ENCODE data around the gene JAZF1. TPM values are rescaled to one million over a fixed set of nuclear protein-coding genes. Genes with fewer than 3 reads are reported as not detected.

JAZF1 gene
- total RNA-seq, 1 experiment from 2014 or later = 4.0 TPM

GRCh38 chr7:27952456-27953285 lies 227.9 kb downstream of the JAZF1 start:
- in situ Hi-C loops (cut with HindIII; ENCODE audit: low pct_unique_long_range_greater_than_20kb, low sequenced_read_pairs) = no loop called here
- DNase-seq (ENCODE audit: low read depth) = no peak

GRCh38 chr7:27950123-27950522 lies 230.5 kb downstream of the JAZF1 start:
- in situ Hi-C loops (cut with HindIII; ENCODE audit: low pct_unique_long_range_greater_than_20kb, low sequenced_read_pairs) = no loop called here
- no peak for DNase-seq (ENCODE audit: low read depth)

GRCh38 chr7:27948861-27949260 lies 231.7 kb downstream of the JAZF1 start:
- DNase-seq (ENCODE audit: low read depth) = no peak
- in situ Hi-C loops (cut with HindIII; ENCODE audit: low pct_unique_long_range_greater_than_20kb, low sequenced_read_pairs) = no loop called here

DNA sequence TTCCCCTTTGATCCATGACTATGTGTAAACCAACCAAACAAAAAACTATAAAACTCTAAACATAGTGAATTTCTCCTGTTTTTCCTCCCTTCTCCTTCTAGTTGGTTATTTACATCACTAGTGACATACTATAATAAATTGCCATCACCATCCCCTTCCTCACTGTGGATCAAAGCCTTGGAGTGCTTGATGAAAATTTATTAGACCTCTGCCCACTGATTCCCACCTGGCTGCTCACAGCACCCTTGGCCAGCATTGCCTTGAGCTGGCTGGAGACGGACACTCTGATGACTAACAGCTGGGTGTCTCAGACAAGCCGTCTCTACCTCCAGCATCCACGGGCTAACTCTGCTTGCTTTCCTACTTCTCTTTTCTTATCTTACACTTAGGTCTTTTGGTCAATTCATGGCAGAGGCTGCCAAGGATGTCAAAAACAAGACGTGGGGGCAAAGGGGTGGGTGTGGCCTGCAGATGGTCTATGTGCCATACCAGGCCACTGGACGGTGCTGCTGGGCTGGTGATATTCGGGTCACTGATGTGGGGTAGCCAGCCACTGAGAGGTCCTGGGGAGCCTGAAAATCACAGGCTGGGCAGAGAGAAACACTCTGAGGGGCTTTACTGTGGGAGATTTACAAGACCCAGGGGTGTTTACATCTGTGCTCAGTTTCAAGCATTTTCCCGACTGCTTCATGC lies 232.9 kb downstream of the JAZF1 start:
- in situ Hi-C loops (cut with HindIII; ENCODE audit: low pct_unique_long_range_greater_than_20kb, low sequenced_read_pairs) = no loop called here
- no peak for DNase-seq (ENCODE audit: low read depth)

DNA sequence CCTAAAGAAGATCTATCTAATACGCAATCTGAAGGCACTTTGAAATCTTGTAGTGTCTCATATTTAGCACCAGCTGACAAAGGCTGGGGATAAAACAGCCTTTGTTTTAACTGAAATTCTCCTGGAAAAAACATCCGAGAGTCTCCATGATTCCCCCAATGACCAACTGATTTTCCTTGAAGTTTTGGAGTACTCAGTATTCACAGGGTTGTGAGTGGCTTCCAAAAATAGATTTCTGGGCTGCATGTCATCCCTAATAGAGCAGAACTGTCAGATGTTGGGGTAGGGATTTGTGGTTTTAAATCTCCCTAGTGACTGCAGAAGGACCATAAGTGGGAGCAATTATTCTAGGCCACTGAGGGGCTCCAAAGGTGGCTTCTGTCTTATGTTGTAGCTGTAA lies 234.2 kb downstream of the JAZF1 start:
- in situ Hi-C loops (cut with HindIII; ENCODE audit: low pct_unique_long_range_greater_than_20kb, low sequenced_read_pairs) = no loop called here

GRCh38 chr7:27945058-27945795 lies 235.4 kb downstream of the JAZF1 start:
- in situ Hi-C loops (cut with HindIII; ENCODE audit: low pct_unique_long_range_greater_than_20kb, low sequenced_read_pairs) = no loop called here
- no peak for DNase-seq (ENCODE audit: low read depth)

More for the DNA sequence above, 234.2 kb downstream of the JAZF1 start:
- no peak for DNase-seq (ENCODE audit: low read depth)

- in situ Hi-C loops (cut with HindIII; ENCODE audit: low pct_unique_long_range_greater_than_20kb, low sequenced_read_pairs) = no loop called here
- DNase-seq (ENCODE audit: low read depth) = no peak
Observed at GRCh38 chr7:27944643-27945042, 236.0 kb downstream of the JAZF1 start.

DNA sequence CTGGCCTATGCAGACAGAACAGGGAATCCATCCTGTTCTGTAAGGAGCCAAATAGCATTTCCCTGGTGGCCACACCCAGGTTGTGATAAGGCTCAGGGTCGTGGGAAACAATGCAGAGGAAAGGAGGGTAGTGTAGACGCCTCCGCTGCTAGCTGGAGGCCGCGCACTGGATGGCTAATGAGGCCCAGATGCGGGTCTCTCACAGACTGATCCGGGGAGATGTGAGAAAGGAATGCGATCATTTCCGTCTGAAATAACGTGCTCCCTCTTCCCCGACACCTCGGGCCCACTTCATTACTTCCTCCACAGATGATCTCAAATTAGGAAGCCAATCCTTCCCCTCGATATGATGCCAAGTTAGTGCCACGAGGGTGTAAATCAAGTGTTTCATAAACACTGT lies 237.4 kb downstream of the JAZF1 start:
- DNase-seq (ENCODE audit: low read depth) = no peak
- in situ Hi-C loops (cut with HindIII; ENCODE audit: low pct_unique_long_range_greater_than_20kb, low sequenced_read_pairs) = no loop called here

DNA sequence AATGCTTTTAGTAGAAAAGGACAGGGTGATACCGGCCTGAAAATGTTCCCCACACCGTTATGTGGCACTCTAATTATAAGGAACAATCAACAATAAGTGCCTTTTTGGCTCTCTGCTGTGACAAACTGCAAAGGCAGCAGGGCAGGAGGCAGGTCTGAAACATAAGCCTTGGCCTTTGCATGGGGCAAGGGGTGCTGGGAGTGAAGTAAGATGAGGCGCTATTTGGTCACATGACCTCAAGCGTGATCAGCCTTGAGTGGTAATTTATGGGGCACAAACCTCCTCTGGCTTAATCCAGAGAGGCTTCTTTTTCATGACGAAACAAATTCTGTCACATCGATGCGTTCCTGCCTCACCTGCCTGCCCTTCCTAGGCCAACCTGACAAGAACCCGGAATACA lies 237.9 kb downstream of the JAZF1 start:
- in situ Hi-C loops (cut with HindIII; ENCODE audit: low pct_unique_long_range_greater_than_20kb, low sequenced_read_pairs) = no loop called here
- no peak for DNase-seq (ENCODE audit: low read depth)

DNA sequence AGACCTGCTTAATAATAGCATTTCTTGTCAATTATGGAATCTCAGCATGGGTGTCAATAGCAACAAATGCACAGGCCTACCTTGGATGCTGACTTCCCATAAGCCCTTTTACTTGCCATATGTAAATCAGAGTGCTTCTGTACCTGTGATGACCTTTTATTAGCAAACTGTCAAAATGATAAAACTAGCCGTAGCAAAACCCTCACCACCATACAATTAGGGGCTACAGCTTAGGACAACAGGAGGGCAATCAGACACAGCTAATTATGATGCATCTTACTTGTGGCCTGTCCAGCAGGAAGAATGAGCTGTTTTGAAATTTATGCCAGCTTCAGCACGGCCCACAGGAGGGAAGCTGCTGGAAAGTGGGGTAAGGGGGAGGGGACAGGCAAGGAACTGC lies 239.1 kb downstream of the JAZF1 start:
- in situ Hi-C loops (cut with HindIII; ENCODE audit: low pct_unique_long_range_greater_than_20kb, low sequenced_read_pairs) = no loop called here

GRCh38 chr7:27940341-27940740 lies 240.3 kb downstream of the JAZF1 start:
- in situ Hi-C loops (cut with HindIII; ENCODE audit: low pct_unique_long_range_greater_than_20kb, low sequenced_read_pairs) = no loop called here
- DNase-seq (ENCODE audit: low read depth) = no peak

More for the DNA sequence above, 239.1 kb downstream of the JAZF1 start:
- no peak for DNase-seq (ENCODE audit: low read depth)

GRCh38 chr7:27939893-27940292 lies 240.7 kb downstream of the JAZF1 start:
- in situ Hi-C loops (cut with HindIII; ENCODE audit: low pct_unique_long_range_greater_than_20kb, low sequenced_read_pairs) = no loop called here

GRCh38 chr7:27936768-27937102 lies 243.9 kb downstream of the JAZF1 start:
- in situ Hi-C loops (cut with HindIII; ENCODE audit: low pct_unique_long_range_greater_than_20kb, low sequenced_read_pairs) = no loop called here

More at GRCh38 chr7:27939893-27940292, 240.7 kb downstream of the JAZF1 start:
- no peak for DNase-seq (ENCODE audit: low read depth)

DNA sequence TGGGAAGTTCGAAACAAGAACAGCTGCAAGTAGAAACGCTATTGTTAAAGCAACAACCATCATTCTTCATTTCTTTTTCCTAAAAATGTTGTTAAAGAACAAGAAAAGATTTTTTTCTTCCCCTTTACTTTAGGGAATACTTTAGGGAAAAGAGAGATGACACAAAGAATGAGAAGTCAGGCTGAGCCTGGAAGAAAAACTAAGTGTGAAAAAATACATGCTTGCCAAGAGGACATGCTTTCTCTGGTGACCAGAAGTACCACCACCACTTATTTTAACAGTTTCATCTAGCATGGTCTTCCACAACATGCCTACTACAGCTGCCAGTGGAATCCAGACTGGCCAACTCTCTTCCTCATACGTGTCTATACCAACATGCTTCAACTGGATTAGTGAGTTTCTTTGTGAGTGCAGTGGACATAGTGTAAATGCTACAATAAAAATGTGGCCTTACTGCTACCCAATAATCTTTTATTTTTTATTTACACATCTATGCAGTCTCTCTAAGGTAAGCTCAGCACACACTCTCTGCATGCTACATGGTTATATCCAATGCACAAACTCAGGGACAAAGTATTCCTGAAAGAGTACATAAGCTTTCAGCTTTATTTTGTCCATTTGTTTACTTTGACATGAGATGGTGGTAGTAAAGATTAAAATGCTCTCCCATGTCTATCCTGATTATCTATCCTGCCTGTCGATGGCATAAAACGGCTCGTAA lies 244.4 kb downstream of the JAZF1 start:
- in situ Hi-C loops (cut with HindIII; ENCODE audit: low pct_unique_long_range_greater_than_20kb, low sequenced_read_pairs) = no loop called here
- DNase-seq (ENCODE audit: low read depth) = no peak

More at GRCh38 chr7:27936768-27937102, 243.9 kb downstream of the JAZF1 start:
- DNase-seq (ENCODE audit: low read depth) = no peak

- no peak for DNase-seq (ENCODE audit: low read depth)
- in situ Hi-C loops (cut with HindIII; ENCODE audit: low pct_unique_long_range_greater_than_20kb, low sequenced_read_pairs) = no loop called here
Observed at GRCh38 chr7:27933671-27934565, 246.7 kb downstream of the JAZF1 start.

DNA sequence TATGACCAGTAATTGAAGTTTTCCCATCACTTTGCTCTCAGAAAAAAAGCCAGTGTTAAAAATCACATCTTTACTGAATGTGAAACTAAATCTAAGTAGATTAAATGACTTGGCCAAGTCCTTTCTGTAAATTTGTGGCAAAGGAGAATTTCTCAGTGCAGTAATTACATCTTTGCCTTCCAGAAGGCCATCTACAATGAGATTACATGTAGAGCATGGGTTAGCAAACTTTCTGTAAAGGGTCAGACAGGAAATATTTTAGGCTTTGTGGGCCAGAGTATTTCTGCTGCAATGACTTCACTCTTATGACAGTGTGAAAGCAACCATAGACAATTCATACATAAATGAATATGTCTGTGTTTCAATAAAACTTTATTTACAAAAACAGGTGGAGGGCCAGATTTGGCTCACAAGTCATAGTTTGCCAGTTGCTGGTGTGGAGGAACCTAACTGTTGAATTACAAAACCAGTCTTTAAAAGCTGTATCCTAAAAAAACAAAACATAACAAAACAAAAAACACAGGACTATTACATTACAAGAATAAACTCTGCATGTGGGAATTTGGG lies 249.6 kb downstream of the JAZF1 start:
- DNase-seq (ENCODE audit: low read depth) = no peak
- in situ Hi-C loops (cut with HindIII; ENCODE audit: low pct_unique_long_range_greater_than_20kb, low sequenced_read_pairs) = no loop called here

DNA sequence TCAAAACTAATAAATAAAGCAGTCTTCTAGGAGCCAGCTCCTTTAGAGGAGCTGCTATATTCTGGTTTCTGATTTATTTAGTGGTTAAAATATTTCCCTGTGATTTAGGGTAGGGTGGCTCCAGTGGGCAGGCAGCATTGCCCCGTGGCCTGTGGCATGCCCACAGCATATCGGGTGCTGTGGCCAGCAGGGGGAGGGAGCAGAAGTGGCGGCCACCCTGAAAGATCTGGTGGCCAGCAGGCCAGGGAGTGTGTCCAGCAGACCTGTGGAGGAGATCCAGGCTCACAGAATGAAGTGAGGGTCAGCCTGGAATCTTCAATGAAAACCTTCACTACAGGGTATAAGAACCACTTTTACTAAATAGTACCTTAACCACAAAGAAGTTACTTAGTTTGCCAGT lies 251.5 kb downstream of the JAZF1 start:
- in situ Hi-C loops (cut with HindIII; ENCODE audit: low pct_unique_long_range_greater_than_20kb, low sequenced_read_pairs) = no loop called here
- DNase-seq (ENCODE audit: low read depth) = no peak
